ENCODE measurements around the gene SDHC.
A peak's percentile ranks its signal among the peaks of the same experiment; 100 is the strongest.

Gene SDHC

GRCh38 chr1:161307230-161307768 is 6.9 kb upstream of the SDHC start:
- Histone ChIP-seq H3F3A (ENCODE audit: low read depth) (peaks cover 11% of the 10 kb centered on the region), H3K79me2 (ENCODE audit: insufficient read depth, low read length) (peaks cover 33% of the 10 kb centered on the region), H3K9ac (ENCODE audit: low read depth, low read length, poor library complexity, severe bottlenecking) (peak overlapping the region; percentile 15), H3K4me1 (ENCODE audit: insufficient read depth, low read length, poor library complexity, severe bottlenecking) (peaks cover 37% of the 10 kb centered on the region), H2AFZ (ENCODE audit: low read length) (peak overlapping the region; percentile 68), H3K36me3 (ENCODE audit: insufficient read depth, low read length) (no peaks in the 10 kb centered on the region), H3K4me3 (ENCODE audit: low read length, poor library complexity, severe bottlenecking) (peak overlapping the region; percentile 35), H4K20me1 (ENCODE audit: insufficient read depth, low read length, poor library complexity, severe bottlenecking) (peaks cover 25% of the 10 kb centered on the region), H3K27me3 (ENCODE audit: insufficient read depth, low read length, poor library complexity, severe bottlenecking) (no peaks in the 10 kb centered on the region), H3K9me3 (ENCODE audit: insufficient read depth, low read depth, low read length) (no peaks in the 10 kb centered on the region), H3K9me2 (replicated peaks; ENCODE audit: low read depth, low read length) (no peaks in the 10 kb centered on the region), H3K4me2 (ENCODE audit: low read depth, low read length, poor library complexity, severe bottlenecking) (peak overlapping the region; percentile 96)
- TF ChIP-seq CTCF (conservative IDR thresholded peaks at IDR 0.05; ENCODE audit: low read length) (no peak), EZH2phosphoT487 (IDR thresholded peaks at IDR 0.05; ENCODE audit: borderline replicate concordance) (no peak)

DNA sequence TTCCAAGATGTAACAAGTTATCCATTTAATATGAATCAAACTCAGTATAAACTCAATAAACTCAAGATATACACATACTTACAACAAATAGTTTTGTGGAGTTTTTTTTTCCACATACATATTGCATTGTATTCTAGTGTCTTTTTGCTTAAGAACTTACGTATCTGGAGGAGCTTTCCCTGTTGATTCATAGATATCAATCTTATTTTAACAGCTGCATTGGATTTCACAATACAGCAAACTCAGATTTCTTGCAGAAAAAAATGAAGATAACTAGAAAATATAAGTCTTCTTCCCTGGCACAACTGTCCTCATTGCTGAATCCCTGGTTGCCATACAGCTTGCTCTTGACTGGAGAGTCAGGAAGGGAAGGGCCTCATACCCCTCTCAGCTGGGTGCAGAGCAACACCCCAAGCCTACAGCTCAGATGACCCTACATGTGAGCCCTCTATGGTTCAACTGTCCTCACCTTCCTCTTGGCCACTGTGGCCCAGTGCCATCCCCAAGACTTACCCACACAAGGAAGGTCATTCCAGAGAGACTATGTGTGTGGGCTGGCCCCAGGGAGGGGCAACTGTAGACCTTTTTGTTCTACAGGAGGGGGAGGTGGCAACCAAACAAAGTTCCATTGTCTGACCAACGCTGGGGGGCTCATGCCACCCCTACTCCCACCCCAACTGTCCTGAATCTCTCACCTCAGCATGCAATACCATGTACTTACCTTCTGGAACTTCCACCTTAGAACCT is 6.1 kb upstream of the SDHC start:
- Histone ChIP-seq H3K4me1 (ENCODE audit: insufficient read depth, low read length, poor library complexity, severe bottlenecking) (peaks cover 36% of the 10 kb centered on the region), H3K9me3 (ENCODE audit: insufficient read depth, low read depth, low read length) (no peaks in the 10 kb centered on the region), H3K9me2 (replicated peaks; ENCODE audit: low read depth, low read length) (no peaks in the 10 kb centered on the region), H4K20me1 (ENCODE audit: insufficient read depth, low read length, poor library complexity, severe bottlenecking) (peaks cover 20% of the 10 kb centered on the region), H3K27me3 (ENCODE audit: insufficient read depth, low read length, poor library complexity, severe bottlenecking) (no peaks in the 10 kb centered on the region), H3K79me2 (ENCODE audit: insufficient read depth, low read length) (peaks cover 27% of the 10 kb centered on the region), H3K36me3 (ENCODE audit: insufficient read depth, low read length) (no peaks in the 10 kb centered on the region), H3K9ac (ENCODE audit: low read depth, low read length, poor library complexity, severe bottlenecking) (no peak overlapping the region), H2AFZ (ENCODE audit: low read length) (peak overlapping the region; percentile 37; the same call in 1 of the 2 replicates), H3K4me2 (ENCODE audit: low read depth, low read length, poor library complexity, severe bottlenecking) (no peak overlapping the region), H3F3A (ENCODE audit: low read depth) (peaks cover 11% of the 10 kb centered on the region), H3K4me3 (ENCODE audit: low read length, poor library complexity, severe bottlenecking) (no peak overlapping the region)
- TF ChIP-seq EZH2phosphoT487 (IDR thresholded peaks at IDR 0.05; ENCODE audit: borderline replicate concordance) (no peak), CTCF (conservative IDR thresholded peaks at IDR 0.05; ENCODE audit: low read length) (no peak)

- TF ChIP-seq EZH2phosphoT487 (IDR thresholded peaks at IDR 0.05; ENCODE audit: borderline replicate concordance), result no peak
- TF ChIP-seq CTCF (conservative IDR thresholded peaks at IDR 0.05; ENCODE audit: low read length), result no peak
- H4K20me1 ChIP-seq (ENCODE audit: insufficient read depth, low read length, poor library complexity, severe bottlenecking), result peaks cover 7% of the 10 kb centered on the region
- H3K36me3 ChIP-seq (ENCODE audit: insufficient read depth, low read length), result no peaks in the 10 kb centered on the region
- no peak within 1 kb of the TSS for H3K9ac ChIP-seq (ENCODE audit: low read depth, low read length, poor library complexity, severe bottlenecking)
- no peak within 1 kb of the TSS for H3K4me2 ChIP-seq (ENCODE audit: low read depth, low read length, poor library complexity, severe bottlenecking)
- peaks cover 15% of the 10 kb centered on the region for H3K79me2 ChIP-seq (ENCODE audit: insufficient read depth, low read length)
- peaks cover 11% of the 10 kb centered on the region for H3F3A ChIP-seq (ENCODE audit: low read depth)
- H3K27me3 ChIP-seq (ENCODE audit: insufficient read depth, low read length, poor library complexity, severe bottlenecking), result no peaks in the 10 kb centered on the region
- peaks cover 22% of the 10 kb centered on the region for H3K4me1 ChIP-seq (ENCODE audit: insufficient read depth, low read length, poor library complexity, severe bottlenecking)
- no peaks in the 10 kb centered on the region for H3K9me2 ChIP-seq (replicated peaks; ENCODE audit: low read depth, low read length)
- H3K9me3 ChIP-seq (ENCODE audit: insufficient read depth, low read depth, low read length), result no peaks in the 10 kb centered on the region
- H2AFZ ChIP-seq (ENCODE audit: low read length), result no peak within 1 kb of the TSS
- no peak within 1 kb of the TSS for H3K4me3 ChIP-seq (ENCODE audit: low read length, poor library complexity, severe bottlenecking)
Observed at GRCh38 chr1:161309868-161310267, 4.3 kb upstream of the SDHC start, which contains the start of gene MPZ. TSS of gene MPZ (minus strand) at chr1:161309968. CDS start at chr1:161309905, 63 bp downstream.
